ENCODE measurements around the gene FCN1.

The FCN1 gene

GRCh38 chr9:134945509-134946275 lies 28.0 kb upstream of the FCN1 start:
- no peaks in the 10 kb centered on the region for H3K36me3 ChIP-seq (ENCODE audit: insufficient read depth, low read length)
- H3K9me3 ChIP-seq (ENCODE audit: control insufficient read depth, insufficient read depth, low read length), result no peaks in the 10 kb centered on the region
- no peaks in the 10 kb centered on the region for H3K4me1 ChIP-seq (ENCODE audit: insufficient read depth, low read length)
- H3K9ac ChIP-seq (ENCODE audit: low read depth, low read length), result no peak overlapping the region

GRCh38 chr9:134944916-134945315 lies 27.2 kb upstream of the FCN1 start:
- Histone ChIP-seq H3K4me1 (ENCODE audit: insufficient read depth, low read length) (no peaks in the 10 kb centered on the region), H3K9me3 (ENCODE audit: control insufficient read depth, insufficient read depth, low read length) (no peaks in the 10 kb centered on the region), H3K9ac (ENCODE audit: low read depth, low read length) (no peak overlapping the region), H3K36me3 (ENCODE audit: insufficient read depth, low read length) (no peaks in the 10 kb centered on the region)

GRCh38 chr9:134944351-134944802 lies 26.7 kb upstream of the FCN1 start:
- no peaks in the 10 kb centered on the region for H3K9me3 ChIP-seq (ENCODE audit: control insufficient read depth, insufficient read depth, low read length)
- no peaks in the 10 kb centered on the region for H3K36me3 ChIP-seq (ENCODE audit: insufficient read depth, low read length)
- no peak overlapping the region for H3K9ac ChIP-seq (ENCODE audit: low read depth, low read length)
- H3K4me1 ChIP-seq (ENCODE audit: insufficient read depth, low read length), result no peaks in the 10 kb centered on the region

GRCh38 chr9:134943836-134944235 lies 26.1 kb upstream of the FCN1 start:
- Histone ChIP-seq H3K36me3 (ENCODE audit: insufficient read depth, low read length) (no peaks in the 10 kb centered on the region), H3K9ac (ENCODE audit: low read depth, low read length) (no peak overlapping the region), H3K4me1 (ENCODE audit: insufficient read depth, low read length) (no peaks in the 10 kb centered on the region), H3K9me3 (ENCODE audit: control insufficient read depth, insufficient read depth, low read length) (no peaks in the 10 kb centered on the region)

GRCh38 chr9:134943411-134943810 lies 25.7 kb upstream of the FCN1 start:
- Histone ChIP-seq H3K4me1 (ENCODE audit: insufficient read depth, low read length) (no peaks in the 10 kb centered on the region), H3K9ac (ENCODE audit: low read depth, low read length) (no peak overlapping the region), H3K36me3 (ENCODE audit: insufficient read depth, low read length) (no peaks in the 10 kb centered on the region), H3K9me3 (ENCODE audit: control insufficient read depth, insufficient read depth, low read length) (no peaks in the 10 kb centered on the region)

- no peaks in the 10 kb centered on the region for H3K9me3 ChIP-seq (ENCODE audit: control insufficient read depth, insufficient read depth, low read length)
These were observed 25.1 kb upstream of the FCN1 start for GRCh38 chr9:134942788-134943184.

GRCh38 chr9:134942011-134942787 lies 24.5 kb upstream of the FCN1 start:
- H3K4me1 ChIP-seq (ENCODE audit: insufficient read depth, low read length), result no peaks in the 10 kb centered on the region
- no peaks in the 10 kb centered on the region for H3K9me3 ChIP-seq (ENCODE audit: control insufficient read depth, insufficient read depth, low read length)
- H3K9ac ChIP-seq (ENCODE audit: low read depth, low read length), result no peak overlapping the region
- no peaks in the 10 kb centered on the region for H3K36me3 ChIP-seq (ENCODE audit: insufficient read depth, low read length)

More at GRCh38 chr9:134942788-134943184, 25.1 kb upstream of the FCN1 start:
- H3K36me3 ChIP-seq (ENCODE audit: insufficient read depth, low read length), result no peaks in the 10 kb centered on the region
- H3K9ac ChIP-seq (ENCODE audit: low read depth, low read length), result no peak overlapping the region
- no peaks in the 10 kb centered on the region for H3K4me1 ChIP-seq (ENCODE audit: insufficient read depth, low read length)

GRCh38 chr9:134940236-134941208 lies 22.8 kb upstream of the FCN1 start:
- no peaks in the 10 kb centered on the region for H3K9me3 ChIP-seq (ENCODE audit: control insufficient read depth, insufficient read depth, low read length)
- no peak overlapping the region for H3K9ac ChIP-seq (ENCODE audit: low read depth, low read length)
- no peaks in the 10 kb centered on the region for H3K36me3 ChIP-seq (ENCODE audit: insufficient read depth, low read length)
- H3K4me1 ChIP-seq (ENCODE audit: insufficient read depth, low read length), result no peaks in the 10 kb centered on the region

- no peaks in the 10 kb centered on the region for H3K4me1 ChIP-seq (ENCODE audit: insufficient read depth, low read length)
- H3K9me3 ChIP-seq (ENCODE audit: control insufficient read depth, insufficient read depth, low read length), result no peaks in the 10 kb centered on the region
- no peaks in the 10 kb centered on the region for H3K36me3 ChIP-seq (ENCODE audit: insufficient read depth, low read length)
- H3K9ac ChIP-seq (ENCODE audit: low read depth, low read length), result no peak overlapping the region
These were observed 22.1 kb upstream of the FCN1 start for GRCh38 chr9:134939836-134940235.

- Histone ChIP-seq H3K9ac (ENCODE audit: low read depth, low read length) (no peak overlapping the region), H3K4me1 (ENCODE audit: insufficient read depth, low read length) (no peaks in the 10 kb centered on the region)
These were observed 21.5 kb upstream of the FCN1 start for GRCh38 chr9:134939080-134939733.

GRCh38 chr9:134938346-134939079 lies 20.8 kb upstream of the FCN1 start:
- H3K4me1 ChIP-seq (ENCODE audit: insufficient read depth, low read length), result no peaks in the 10 kb centered on the region
- no peak overlapping the region for H3K9ac ChIP-seq (ENCODE audit: low read depth, low read length)
- no peaks in the 10 kb centered on the region for H3K9me3 ChIP-seq (ENCODE audit: control insufficient read depth, insufficient read depth, low read length)
- H3K36me3 ChIP-seq (ENCODE audit: insufficient read depth, low read length), result no peaks in the 10 kb centered on the region

More at GRCh38 chr9:134939080-134939733, 21.5 kb upstream of the FCN1 start:
- Histone ChIP-seq H3K9me3 (ENCODE audit: control insufficient read depth, insufficient read depth, low read length) (no peaks in the 10 kb centered on the region), H3K36me3 (ENCODE audit: insufficient read depth, low read length) (no peaks in the 10 kb centered on the region)

GRCh38 chr9:134937566-134938345 lies 20.0 kb upstream of the FCN1 start:
- no peak overlapping the region for H3K9ac ChIP-seq (ENCODE audit: low read depth, low read length)
- no peaks in the 10 kb centered on the region for H3K4me1 ChIP-seq (ENCODE audit: insufficient read depth, low read length)
- H3K36me3 ChIP-seq (ENCODE audit: insufficient read depth, low read length), result no peaks in the 10 kb centered on the region
- no peaks in the 10 kb centered on the region for H3K9me3 ChIP-seq (ENCODE audit: control insufficient read depth, insufficient read depth, low read length)

GRCh38 chr9:134937164-134937555 lies 19.4 kb upstream of the FCN1 start:
- Histone ChIP-seq H3K9ac (ENCODE audit: low read depth, low read length) (no peak overlapping the region), H3K36me3 (ENCODE audit: insufficient read depth, low read length) (no peaks in the 10 kb centered on the region), H3K9me3 (ENCODE audit: control insufficient read depth, insufficient read depth, low read length) (no peaks in the 10 kb centered on the region), H3K4me1 (ENCODE audit: insufficient read depth, low read length) (no peaks in the 10 kb centered on the region)

All from ES-I3 (cell line).